Measurements from ENCODE around the gene CYP20A1. TPM values are rescaled to one million over a fixed set of nuclear protein-coding genes. Genes with fewer than 3 reads are reported as not detected.
"Not testable (repeated sequence)": the region's sequence is repeated elsewhere in the genome, so short reads cannot be mapped to it uniquely, and the experiment has no call there.

The CYP20A1 gene
- total RNA-seq, 2 donors from 2014 or later, result 13.3 to 20.0 TPM

DNA sequence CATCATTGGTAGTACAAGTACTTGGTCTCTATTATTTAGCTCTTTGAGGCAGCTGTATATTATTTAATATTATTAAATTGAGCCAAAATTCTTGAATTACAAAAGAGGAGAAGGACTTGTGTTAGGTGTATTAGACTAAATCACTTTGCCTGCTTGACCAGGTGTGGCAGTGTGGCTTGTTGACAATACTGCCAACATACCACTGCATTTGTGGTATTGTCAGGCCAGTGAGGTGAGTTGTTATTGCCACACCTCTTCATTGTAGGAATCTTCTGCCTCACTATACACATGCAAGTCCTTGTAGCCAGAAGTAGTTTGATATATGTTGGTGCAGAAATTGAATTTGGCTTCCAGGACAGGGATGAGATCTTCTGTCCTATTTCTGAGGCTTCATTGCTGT, 40.5 kb downstream of the CYP20A1 start:
- Histone ChIP-seq H3K4me3 (no peak overlapping the region), H3K27me3 (no peaks in the 10 kb centered on the region), H3K9me3 (no peaks in the 10 kb centered on the region), H3K27ac (no peak overlapping the region), H3K36me3 (peaks cover 55% of the 10 kb centered on the region), H3K4me1 (no peaks in the 10 kb centered on the region)
- TF ChIP-seq CTCF (IDR thresholded peaks at IDR 0.05), result no peak
- no peak for DNase-seq (ENCODE audit: low spot score)

- Histone ChIP-seq H3K9me3 (no peaks in the 10 kb centered on the region), H3K4me3 (no peak overlapping the region), H3K4me1 (no peaks in the 10 kb centered on the region), H3K27ac (no peak overlapping the region), H3K27me3 (no peaks in the 10 kb centered on the region), H3K36me3 (peaks cover 57% of the 10 kb centered on the region)
- no peak for TF ChIP-seq CTCF (IDR thresholded peaks at IDR 0.05)
- no peak for DNase-seq (ENCODE audit: low spot score)
Observed at GRCh38 chr2:203280428-203281064, 41.7 kb downstream of the CYP20A1 start.

DNA sequence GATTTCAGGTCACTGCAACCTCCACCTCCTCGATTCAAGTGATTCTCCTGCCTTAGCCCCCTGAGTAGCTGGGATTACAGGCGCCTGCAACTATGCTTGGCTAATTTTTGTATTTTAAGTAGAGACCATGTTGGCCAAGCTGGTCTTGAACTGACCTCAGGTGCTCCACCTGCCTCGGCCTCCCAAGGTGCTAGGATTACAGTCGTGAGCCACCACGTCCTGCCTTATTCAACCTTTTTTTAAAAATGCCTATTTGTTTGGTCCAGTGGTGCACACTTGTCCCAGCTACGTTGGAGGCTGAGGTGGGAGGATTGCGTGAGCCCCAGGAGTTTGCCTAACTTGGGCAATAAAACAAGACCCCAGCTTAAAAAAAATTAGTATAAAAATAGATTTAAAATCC, 43.3 kb downstream of the CYP20A1 start:
- no peaks in the 10 kb centered on the region for H3K9me3 ChIP-seq
- no peaks in the 10 kb centered on the region for H3K4me1 ChIP-seq
- no peak overlapping the region for H3K27ac ChIP-seq
- H3K4me3 ChIP-seq, result no peak overlapping the region
- no peak for DNase-seq (ENCODE audit: low spot score)
- H3K27me3 ChIP-seq, result no peaks in the 10 kb centered on the region
- H3K36me3 ChIP-seq, result peaks cover 69% of the 10 kb centered on the region
- no peak for TF ChIP-seq CTCF (IDR thresholded peaks at IDR 0.05)

DNA sequence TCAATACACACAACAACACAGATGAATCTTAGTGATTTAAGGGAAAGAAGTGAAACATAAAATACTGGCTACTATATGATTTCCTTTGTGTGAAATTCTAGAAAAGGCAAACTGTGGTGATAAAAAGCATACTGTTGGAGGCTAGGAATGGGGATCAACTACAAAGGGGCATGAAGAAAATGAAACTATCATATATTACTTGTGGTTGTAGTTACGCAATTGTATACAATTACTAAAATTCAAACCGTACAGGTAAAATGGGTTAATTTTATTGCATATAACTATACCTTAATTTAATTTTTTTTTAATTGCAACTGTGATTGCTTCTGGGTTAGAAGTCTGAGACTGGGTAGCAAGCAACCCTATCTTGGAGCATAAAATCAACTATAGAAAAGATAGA, 47.7 kb downstream of the CYP20A1 start:
- peaks cover 39% of the 10 kb centered on the region for H3K36me3 ChIP-seq
- no peak overlapping the region for H3K4me3 ChIP-seq
- no peaks in the 10 kb centered on the region for H3K27me3 ChIP-seq
- no peak overlapping the region for H3K27ac ChIP-seq
- TF ChIP-seq CTCF (IDR thresholded peaks at IDR 0.05), result no peak
- no peak for DNase-seq (ENCODE audit: low spot score)
- H3K4me1 ChIP-seq, result no peaks in the 10 kb centered on the region
- no peaks in the 10 kb centered on the region for H3K9me3 ChIP-seq

- Histone ChIP-seq H3K27me3 (no peaks in the 10 kb centered on the region), H3K4me1 (no peaks in the 10 kb centered on the region), H3K36me3 (peaks cover 12% of the 10 kb centered on the region), H3K9me3 (no peaks in the 10 kb centered on the region), H3K4me3 (no peak overlapping the region), H3K27ac (no peak overlapping the region)
- TF ChIP-seq CTCF (IDR thresholded peaks at IDR 0.05), result no peak
- no peak for DNase-seq (ENCODE audit: low spot score)
Observed at GRCh38 chr2:203301667-203302066, 62.8 kb downstream of the CYP20A1 start.

- H3K27ac ChIP-seq; H3K9me3 ChIP-seq; H3K4me3 ChIP-seq; H3K36me3 ChIP-seq; DNase-seq (ENCODE audit: low spot score); H3K4me1 ChIP-seq; H3K27me3 ChIP-seq: not testable (repeated sequence)
Observed at GRCh38 chr2:203302586-203302985, 63.8 kb downstream of the CYP20A1 start.

Data from right atrium auricular region (tissue), 2 donors.